K562 (cell line): ENCODE measurements around the gene GRB2. TPM values are rescaled to one million over a fixed set of nuclear protein-coding genes. Genes with fewer than 3 reads are reported as not detected.

ENCODE experiments used
- BACH1 ChIP-seq: fragments of 200-800 bp; sonication (Bioruptor generic); IDR thresholded peaks from 2 replicates; pipeline ENCODE4 v1.6.1; 2016; ENCODE audit warnings: missing genetic modification characterization, missing compliant biosample characterization
- FOXA3 ChIP-seq, 2 experiments: fragments of 450-650 bp in 1 of 2; sonication (generic) in 1 of 2; formaldehyde crosslinking; IDR thresholded peaks in 1 of 2; conservative IDR thresholded peaks in 1 of 2; 2 replicates each; pipeline versions ENCODE4 v1.4.0 to v1.8.0; 2020 to 2022; ENCODE audit warnings: mild to moderate bottlenecking in 2 of 2, missing genetic modification reagents in 1 of 2
- ILF3 ChIP-seq: fragments of 450-650 bp; IDR thresholded peaks from 2 replicates; pipeline ENCODE4 v1.6.1; 2018; ENCODE audit warnings: antibody characterized with exemption, mild to moderate bottlenecking, moderate library complexity, borderline replicate concordance
- MTA1 ChIP-seq: fragments of 450-650 bp; IDR thresholded peaks from 2 replicates; pipeline ENCODE4 v1.6.1; 2017; ENCODE audit warnings: borderline replicate concordance
- SRSF7 ChIP-seq: fragments of 200-400 bp; formaldehyde crosslinking; optimal IDR thresholded peaks from 2 replicates; pipeline ENCODE3; 2017; ENCODE audit warnings: mild to moderate bottlenecking, low read depth, low read length
- ZNF830 ChIP-seq: fragments of 250-450 bp; sonication (Bioruptor Pico); IDR thresholded peaks from 2 replicates; pipeline ENCODE4 v1.5.0; 2021; ENCODE audit warnings: mild to moderate bottlenecking
- ZZZ3 ChIP-seq: fragments of 450-650 bp; IDR thresholded peaks from 2 replicates; pipeline ENCODE4 v1.6.1; 2016; ENCODE audit warnings: antibody characterized with exemption, mild to moderate bottlenecking, moderate library complexity
- polyA plus RNA-seq, 8 experiments: library from polyadenylated mRNA; depleted of rRNA in 4 of 8; stranded (reverse) in 5 of 8; unstranded in 3 of 8; fragments of >200 nt; fragmentation: Nextera tagmentation in 2 of 8; fragmentation: Illumina TruSeq in 1 of 8; extraction: Ambion mirVana in 2 of 8; extraction: Trizol in 1 of 8; gene quantifications; 2 replicates each; pipeline versions ENCODE4 v1.2.1 to v1.2.3, GENCODE V29; 2011 to 2014; ENCODE audit warnings: inconsistent platforms in 1 of 8, missing spikeins in 1 of 8
- total RNA-seq, 7 experiments: library from RNA; depleted of rRNA in 6 of 7; stranded (reverse); fragments of >200 nt in 6 of 7; fragmentation: Illumina TruSeq in 2 of 7; extraction: Trizol in 2 of 7; gene quantifications; 2 replicates each; pipeline versions ENCODE4 v1.2.1 to v1.2.3, GENCODE V29; 2011 to 2021; ENCODE audit warnings: low replicate concordance in 1 of 7
- TF ChIP-seq, protein P1 (sequence below), 3 experiments: IDR thresholded peaks in 2 of 3; conservative IDR thresholded peaks in 1 of 3; 2 replicates each; pipeline ENCODE4 v1.5.1; 2011 to 2012; ENCODE audit warnings: low read length in 3 of 3, mild to moderate bottlenecking in 3 of 3, control low read depth in 2 of 3, improper control_type of control experiment in 1 of 3, inconsistent platforms in 1 of 3, low read depth in 1 of 3, mixed read lengths in 1 of 3, moderate library complexity in 1 of 3; ENCODE audit not compliant: insufficient read depth in 2 of 3
- TF ChIP-seq, protein P2 (sequence below): fragments of 450-650 bp; conservative IDR thresholded peaks from 2 replicates; pipeline ENCODE4 v1.6.1; 2016; ENCODE audit warnings: missing genetic modification characterization, low read depth, mild to moderate bottlenecking, missing compliant biosample characterization, moderate library complexity
- TF ChIP-seq, protein P3 (sequence below): fragments of 250-450 bp; sonication (Bioruptor Pico); IDR thresholded peaks from 2 replicates; pipeline ENCODE4 v1.5.0; 2021; ENCODE audit warnings: mild to moderate bottlenecking, moderate library complexity
- TF ChIP-seq, protein P4 (sequence below): IDR thresholded peaks from 2 replicates; pipeline ENCODE4 v1.6.1; 2014; ENCODE audit warnings: antibody characterized with exemption
- TF ChIP-seq, protein P5 (sequence below): sonication (generic); formaldehyde crosslinking; IDR thresholded peaks from 2 replicates; pipeline ENCODE4 v1.5.0; 2020; ENCODE audit warnings: missing genetic modification reagents

Gene GRB2
- total and polyA plus RNA-seq, 9 of the 15 experiments (the other 6 are each of a cell fraction or from before 2014, with no cell fraction given): 57.2 to 136 (median 84.8) TPM

DNA sequence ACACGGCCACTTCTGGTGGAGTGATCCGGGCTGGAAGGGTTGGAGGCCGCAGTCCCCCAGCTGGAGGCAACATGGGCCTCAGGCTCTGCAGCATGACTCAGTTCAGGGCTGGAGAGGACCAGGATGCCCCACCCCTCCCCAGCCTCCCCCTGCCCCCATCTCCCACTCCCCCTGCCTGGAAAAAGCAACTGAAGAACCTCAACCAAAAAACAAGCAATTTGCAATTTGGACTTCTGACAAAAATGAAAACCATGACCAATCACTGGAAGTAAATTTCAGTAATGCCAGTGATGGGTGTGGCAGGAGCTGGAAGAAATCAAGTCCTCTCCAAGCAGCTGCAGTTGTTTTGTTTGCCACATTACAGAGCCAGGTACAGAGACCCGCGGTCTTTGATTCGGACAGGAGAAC, 127.8 kb downstream of the GRB2 start (continued):
- TF ChIP-seq FOXA3 (CRISPR knock-in tag; conservative IDR thresholded peaks at IDR 0.05 in 1 of 2, IDR thresholded peaks at IDR 0.05 in 1 of 2): no peak
- no peak for TF ChIP-seq ILF3
- TF ChIP-seq, protein P1, sequence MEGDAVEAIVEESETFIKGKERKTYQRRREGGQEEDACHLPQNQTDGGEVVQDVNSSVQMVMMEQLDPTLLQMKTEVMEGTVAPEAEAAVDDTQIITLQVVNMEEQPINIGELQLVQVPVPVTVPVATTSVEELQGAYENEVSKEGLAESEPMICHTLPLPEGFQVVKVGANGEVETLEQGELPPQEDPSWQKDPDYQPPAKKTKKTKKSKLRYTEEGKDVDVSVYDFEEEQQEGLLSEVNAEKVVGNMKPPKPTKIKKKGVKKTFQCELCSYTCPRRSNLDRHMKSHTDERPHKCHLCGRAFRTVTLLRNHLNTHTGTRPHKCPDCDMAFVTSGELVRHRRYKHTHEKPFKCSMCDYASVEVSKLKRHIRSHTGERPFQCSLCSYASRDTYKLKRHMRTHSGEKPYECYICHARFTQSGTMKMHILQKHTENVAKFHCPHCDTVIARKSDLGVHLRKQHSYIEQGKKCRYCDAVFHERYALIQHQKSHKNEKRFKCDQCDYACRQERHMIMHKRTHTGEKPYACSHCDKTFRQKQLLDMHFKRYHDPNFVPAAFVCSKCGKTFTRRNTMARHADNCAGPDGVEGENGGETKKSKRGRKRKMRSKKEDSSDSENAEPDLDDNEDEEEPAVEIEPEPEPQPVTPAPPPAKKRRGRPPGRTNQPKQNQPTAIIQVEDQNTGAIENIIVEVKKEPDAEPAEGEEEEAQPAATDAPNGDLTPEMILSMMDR (IDR thresholded peaks at IDR 0.05 in 2 of 3, conservative IDR thresholded peaks at IDR 0.05 in 1 of 3; ENCODE audit: insufficient read depth in 2 of 3, low read depth in 1 of 3, low read length in 3 of 3): no peak
- TF ChIP-seq, protein P2, sequence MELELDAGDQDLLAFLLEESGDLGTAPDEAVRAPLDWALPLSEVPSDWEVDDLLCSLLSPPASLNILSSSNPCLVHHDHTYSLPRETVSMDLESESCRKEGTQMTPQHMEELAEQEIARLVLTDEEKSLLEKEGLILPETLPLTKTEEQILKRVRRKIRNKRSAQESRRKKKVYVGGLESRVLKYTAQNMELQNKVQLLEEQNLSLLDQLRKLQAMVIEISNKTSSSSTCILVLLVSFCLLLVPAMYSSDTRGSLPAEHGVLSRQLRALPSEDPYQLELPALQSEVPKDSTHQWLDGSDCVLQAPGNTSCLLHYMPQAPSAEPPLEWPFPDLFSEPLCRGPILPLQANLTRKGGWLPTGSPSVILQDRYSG (tag): no peak
- TF ChIP-seq MTA1: no peak
- no peak for TF ChIP-seq SRSF7
- TF ChIP-seq, protein P3, sequence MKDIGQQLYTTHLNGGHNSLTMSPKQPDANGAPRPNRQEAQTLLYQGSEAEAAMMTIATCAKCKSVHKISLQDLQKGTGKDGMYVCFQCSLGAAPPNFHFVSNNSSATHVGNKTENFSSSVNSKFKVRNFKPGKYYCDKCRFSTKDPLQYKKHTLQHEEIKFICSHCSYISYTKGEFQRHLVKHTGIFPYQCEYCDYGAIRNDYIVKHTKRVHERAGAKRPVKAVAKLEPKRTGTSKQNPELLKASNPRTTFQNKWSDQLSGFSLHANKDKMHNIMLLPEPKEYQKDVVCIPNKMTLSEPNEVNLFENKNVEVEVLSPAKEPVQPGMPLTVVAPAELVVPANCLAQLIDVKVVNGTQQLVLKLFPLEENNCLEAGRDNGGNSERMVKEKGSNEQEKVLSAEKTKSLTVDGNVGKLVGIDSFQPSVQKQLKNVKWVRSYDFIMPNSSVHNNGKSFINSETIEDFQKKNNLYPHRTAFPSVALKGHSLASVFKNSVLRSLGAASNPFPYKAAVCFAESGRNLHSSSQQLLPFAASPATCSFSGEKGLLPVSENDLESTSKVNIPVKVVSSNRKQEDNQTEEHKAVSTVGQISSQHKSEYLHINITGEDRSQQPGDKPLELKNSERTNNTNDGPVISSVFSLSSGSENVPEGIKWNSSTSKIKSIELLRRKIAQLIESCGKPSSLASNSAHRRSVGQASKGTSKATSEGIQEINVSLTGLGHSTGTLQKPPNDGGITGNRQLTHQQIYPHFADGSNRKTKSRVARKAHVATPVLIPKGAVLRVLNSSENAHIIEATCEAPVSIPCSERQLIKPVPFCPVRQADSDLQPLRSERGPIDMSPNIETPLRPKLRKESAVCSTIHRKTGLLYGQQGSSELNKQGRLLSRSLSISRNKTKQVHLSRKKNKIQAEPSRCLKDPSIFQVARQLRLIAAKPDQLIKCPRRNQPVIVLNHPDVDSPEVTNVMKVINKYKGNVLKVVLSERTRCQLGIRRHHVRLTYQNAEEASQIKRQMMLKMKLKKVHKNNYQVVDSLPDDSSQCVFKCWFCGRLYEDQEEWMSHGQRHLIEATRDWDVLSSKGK (CRISPR knock-in tag): no peak
- no peak for TF ChIP-seq ZZZ3
- no peak for TF ChIP-seq ZNF830 (CRISPR knock-in tag)
- TF ChIP-seq, protein P4, sequence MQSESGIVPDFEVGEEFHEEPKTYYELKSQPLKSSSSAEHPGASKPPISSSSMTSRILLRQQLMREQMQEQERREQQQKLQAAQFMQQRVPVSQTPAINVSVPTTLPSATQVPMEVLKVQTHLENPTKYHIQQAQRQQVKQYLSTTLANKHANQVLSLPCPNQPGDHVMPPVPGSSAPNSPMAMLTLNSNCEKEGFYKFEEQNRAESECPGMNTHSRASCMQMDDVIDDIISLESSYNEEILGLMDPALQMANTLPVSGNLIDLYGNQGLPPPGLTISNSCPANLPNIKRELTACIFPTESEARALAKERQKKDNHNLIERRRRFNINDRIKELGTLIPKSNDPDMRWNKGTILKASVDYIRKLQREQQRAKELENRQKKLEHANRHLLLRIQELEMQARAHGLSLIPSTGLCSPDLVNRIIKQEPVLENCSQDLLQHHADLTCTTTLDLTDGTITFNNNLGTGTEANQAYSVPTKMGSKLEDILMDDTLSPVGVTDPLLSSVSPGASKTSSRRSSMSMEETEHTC: no peak
- TF ChIP-seq, protein P5, sequence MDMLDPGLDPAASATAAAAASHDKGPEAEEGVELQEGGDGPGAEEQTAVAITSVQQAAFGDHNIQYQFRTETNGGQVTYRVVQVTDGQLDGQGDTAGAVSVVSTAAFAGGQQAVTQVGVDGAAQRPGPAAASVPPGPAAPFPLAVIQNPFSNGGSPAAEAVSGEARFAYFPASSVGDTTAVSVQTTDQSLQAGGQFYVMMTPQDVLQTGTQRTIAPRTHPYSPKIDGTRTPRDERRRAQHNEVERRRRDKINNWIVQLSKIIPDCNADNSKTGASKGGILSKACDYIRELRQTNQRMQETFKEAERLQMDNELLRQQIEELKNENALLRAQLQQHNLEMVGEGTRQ (CRISPR knock-in tag): no peak
- TF ChIP-seq BACH1 (tag): no peak
